GM19395 (cell line): Measurements from ENCODE around the gene ADGRL3.

Experiments
- ATAC-seq: cut with Tn5 transposase; IDR thresholded peaks from one replicate; pipeline ENCODE4 v1.9.1; 2021; ENCODE audit warnings: mild to moderate bottlenecking, moderate library complexity; ENCODE audit not compliant: unreplicated experiment

Gene ADGRL3

GRCh38 chr4:61407642-61408618 is 207.8 kb downstream of the ADGRL3 start:
- no peak for ATAC-seq

GRCh38 chr4:61408861-61409260 is 208.7 kb downstream of the ADGRL3 start:
- no peak for ATAC-seq

DNA sequence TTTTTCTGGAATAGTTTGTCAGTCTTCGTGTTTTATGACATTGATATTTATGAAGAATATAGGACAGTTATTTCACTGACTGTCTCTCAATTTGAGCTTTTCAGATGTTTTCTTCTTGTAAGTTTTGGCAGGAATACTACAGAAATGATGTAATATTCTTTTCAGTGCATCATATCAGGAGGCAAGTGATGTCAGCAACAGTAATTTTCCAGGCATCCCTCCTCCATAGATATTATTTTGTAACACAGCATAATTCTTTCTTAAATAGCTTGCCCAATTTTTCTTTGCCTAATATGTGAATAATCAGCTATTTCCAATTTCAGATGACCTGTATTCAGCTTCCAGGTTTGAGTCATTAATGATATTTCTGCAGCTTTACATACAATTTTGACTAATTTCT is 211.1 kb downstream of the ADGRL3 start:
- ATAC-seq = no peak

GRCh38 chr4:61425315-61425714 is 225.2 kb downstream of the ADGRL3 start:
- no peak for ATAC-seq

- no peak for ATAC-seq
These were observed 226.1 kb downstream of the ADGRL3 start for GRCh38 chr4:61426229-61426628.

DNA sequence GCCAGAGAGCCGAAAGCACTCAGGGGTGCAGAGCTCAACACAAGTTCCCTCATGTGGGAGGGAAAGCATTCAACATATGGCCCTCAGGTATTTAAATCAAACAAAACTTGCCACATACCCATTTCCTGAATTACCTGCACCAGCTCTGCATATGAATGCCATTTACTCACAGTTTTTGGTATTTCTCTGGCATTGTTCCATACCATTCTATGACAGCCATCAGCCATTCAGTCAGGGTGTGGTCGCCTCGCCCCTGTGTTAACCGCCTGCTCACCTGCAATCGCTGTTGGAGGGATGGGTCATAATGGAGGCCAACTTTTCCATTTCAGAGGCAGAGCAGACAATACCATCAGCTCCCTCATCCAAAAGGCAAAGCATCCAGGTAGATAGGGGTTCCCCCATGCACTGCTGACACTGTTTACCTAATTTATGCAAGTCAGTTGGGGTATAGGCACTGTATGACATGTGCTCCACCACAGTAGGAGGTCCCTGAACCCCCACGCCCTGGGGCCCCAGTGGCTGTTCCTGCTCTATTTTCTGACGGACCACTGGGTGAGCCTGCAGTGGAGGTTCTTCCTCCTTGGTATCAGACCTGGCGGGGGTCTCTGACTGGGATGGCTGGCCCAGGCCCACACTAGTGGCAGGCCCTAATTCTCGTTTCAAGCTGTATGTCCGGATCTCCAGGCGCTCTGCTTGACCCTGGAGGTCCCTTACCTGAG is 227.1 kb downstream of the ADGRL3 start:
- ATAC-seq = no peak

DNA sequence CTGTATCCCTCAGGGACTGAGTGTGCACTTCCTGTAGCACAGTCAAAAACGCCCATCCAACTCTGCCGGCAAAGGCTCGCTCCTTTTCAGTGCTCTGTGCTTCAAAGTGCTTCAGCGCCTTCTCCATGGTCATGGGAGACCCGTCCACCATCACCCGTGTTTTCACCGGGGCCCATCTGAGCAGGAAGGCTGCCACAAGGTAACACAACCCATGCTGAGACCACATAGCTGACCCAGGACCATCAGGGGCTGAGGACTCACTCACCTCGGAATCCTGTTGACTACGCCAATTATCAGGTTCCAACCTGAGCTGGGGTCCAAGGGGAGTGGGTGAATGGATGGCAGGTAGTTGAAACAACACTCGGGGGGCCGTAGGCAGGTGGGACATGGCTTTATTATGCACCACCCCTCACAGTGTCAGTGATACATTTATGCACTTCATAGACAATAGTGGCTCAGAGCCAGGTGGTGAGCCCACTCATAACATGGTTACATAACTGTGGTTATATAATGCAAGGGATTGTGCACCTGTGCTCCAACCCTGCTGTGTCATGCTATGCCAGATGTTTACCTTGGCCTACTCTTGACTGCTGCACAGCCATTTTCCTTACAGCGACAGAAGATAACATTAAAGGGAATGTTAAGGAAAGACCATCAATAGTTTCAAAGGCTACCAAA is 227.8 kb downstream of the ADGRL3 start:
- ATAC-seq = no peak

DNA sequence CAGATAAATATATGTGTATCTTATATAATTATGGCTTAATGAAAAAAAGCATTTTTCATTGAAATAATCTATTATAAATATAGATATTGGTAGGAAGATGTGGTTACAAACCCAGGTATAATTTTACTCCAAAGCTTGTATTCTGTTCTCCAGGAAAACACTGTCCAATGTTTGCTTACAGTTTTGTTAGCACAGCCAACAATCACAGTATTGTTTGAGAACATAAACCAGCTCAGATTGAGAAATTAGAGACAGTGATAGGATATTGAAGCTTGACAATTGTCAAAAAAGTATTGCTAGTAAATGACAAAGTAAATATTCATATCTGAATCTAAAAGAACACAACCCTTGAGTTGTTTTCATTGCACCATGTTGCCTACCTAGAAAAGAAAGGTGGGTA is 228.8 kb downstream of the ADGRL3 start:
- ATAC-seq = no peak

DNA sequence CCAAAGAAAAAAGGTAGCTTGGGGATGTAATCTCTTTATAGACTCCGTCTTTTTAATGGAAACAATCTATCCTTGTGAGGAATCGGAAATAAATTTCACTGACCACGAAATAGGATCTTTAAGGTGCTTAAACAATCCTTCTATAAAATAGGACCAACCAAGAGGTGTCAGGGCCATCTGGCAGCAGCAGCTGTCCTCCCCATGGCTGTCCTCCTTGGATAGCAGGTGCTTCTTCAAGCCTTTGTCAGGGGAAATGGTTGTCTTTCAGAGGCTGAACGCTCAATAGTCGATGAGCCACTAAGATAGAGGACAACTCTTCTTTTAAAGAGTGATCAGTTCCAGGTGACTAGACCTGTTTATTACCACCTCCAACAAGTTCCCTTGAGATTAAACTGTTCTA is 231.0 kb downstream of the ADGRL3 start:
- ATAC-seq = no peak

- no peak for ATAC-seq
These were observed 237.8 kb downstream of the ADGRL3 start for GRCh38 chr4:61437923-61438322.

GRCh38 chr4:61440321-61440720 is 240.2 kb downstream of the ADGRL3 start:
- ATAC-seq = no peak

- ATAC-seq = no peak
These were observed 242.8 kb downstream of the ADGRL3 start for GRCh38 chr4:61442936-61443335.

DNA sequence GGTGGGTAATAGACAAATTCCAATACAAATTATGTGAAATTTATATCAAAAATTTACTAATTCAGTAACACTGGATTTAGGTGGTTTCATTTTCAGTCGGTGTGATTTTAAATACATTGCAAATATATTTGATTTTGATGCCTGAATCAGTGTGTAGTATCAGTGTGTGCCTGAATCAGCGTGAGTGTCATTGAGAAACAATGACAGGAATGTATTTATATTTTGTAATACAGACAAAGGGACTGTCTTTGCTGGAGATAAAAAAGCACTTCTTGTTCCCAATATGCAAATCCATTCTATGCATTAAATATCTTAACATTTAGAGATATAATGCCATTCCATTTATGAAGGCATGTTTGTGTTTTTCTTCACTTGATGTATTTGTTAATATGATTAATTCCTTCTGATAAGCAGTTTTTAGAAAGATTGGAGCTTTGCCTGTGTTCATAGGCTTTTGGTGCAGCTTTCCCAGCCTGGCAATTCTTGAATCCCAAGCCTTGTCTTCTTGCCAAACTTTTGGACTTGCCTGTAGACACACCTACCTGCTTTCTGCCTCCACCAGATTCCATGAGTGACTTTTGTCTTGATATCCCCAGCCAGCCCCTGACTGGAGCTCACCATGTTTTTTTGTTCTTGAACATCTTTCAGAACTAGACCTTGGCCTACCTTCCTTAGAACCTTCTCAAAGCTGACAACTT is 243.8 kb downstream of the ADGRL3 start:
- no peak for ATAC-seq

- no peak for ATAC-seq
These were observed 245.4 kb downstream of the ADGRL3 start for GRCh38 chr4:61445374-61446063.

- ATAC-seq = no peak
These were observed 246.8 kb downstream of the ADGRL3 start for GRCh38 chr4:61446941-61447340.

DNA sequence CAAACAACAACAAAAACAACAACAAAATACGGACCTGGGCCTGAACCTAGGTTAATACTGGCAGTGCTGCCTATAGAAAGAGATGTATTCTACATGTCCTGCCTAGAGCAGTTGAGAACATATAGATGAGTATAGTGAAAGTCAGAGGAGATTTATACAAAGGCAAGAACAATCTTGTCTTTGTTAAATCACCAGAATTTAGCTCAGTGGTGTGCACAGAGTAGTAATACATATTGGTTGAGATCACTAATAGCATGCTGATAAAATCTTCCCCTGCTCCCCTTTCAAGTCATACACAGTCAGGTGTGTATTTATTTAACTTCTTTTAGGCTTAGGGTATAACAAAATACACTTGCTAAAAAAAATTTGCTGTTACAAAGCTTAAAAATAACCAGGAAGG is 247.8 kb downstream of the ADGRL3 start:
- ATAC-seq = no peak

DNA sequence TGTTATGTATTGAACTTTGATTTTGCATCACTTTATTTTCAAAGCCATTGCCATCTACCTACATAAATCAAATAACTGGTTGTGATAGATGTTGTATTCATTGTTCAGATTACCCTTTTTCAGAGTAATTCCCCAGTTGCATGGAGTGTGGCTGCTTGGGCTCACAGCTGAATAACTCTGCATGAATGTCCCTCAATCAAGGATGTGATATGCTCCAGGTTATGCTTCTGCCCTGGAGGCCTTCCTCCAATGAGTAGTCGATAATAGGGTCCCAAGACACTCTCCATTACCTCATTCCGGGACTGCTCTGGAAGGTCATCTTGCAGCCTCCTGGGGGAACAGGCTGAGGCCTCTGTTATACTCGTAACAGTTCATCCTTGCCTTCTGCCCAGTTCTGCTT is 251.8 kb downstream of the ADGRL3 start:
- no peak for ATAC-seq

GRCh38 chr4:61461956-61462355 is 261.8 kb downstream of the ADGRL3 start:
- ATAC-seq = no peak

DNA sequence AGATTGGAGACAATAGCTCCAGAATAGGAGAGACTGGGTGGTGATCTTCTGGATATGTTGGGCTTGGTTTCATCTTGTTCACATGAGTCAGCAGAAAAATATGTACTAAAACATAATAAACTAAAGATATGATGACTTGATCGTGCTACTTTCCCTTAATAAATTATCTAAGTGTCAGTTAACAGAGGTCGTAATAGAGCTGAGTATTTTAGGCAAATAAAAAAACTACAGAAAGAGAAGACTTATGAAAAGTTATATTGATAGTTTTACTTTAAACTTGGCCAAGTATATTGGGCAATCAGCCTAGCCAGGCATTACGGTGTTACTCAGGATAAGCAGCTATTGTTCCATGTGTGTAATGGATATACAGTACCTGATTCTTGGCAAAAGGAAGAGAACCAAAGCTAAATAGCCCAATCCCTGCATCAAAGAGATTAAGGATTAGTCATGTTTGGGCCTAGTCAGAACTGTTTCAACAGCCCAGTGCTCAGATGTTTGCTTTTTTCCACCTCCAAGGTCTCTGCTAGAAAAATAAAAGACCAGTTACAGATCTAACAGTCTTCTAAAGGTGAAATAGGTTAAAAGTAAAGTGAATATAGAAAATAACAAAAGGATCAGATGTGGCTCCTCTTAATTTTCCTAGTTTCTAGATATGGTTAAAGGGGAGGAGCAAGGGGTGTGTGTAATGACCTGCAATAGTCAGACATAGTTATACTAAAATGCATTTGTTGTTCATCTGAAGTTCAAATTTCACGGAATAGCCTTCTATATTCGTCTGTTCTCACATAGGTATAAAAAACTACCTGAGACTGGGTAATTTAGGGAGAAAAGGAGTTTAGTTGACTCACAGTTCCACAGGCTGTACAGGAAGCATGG is 262.6 kb downstream of the ADGRL3 start:
- no peak for ATAC-seq
